ENCODE data around the gene PLD6. TPM values are rescaled to one million over a fixed set of nuclear protein-coding genes. Genes with fewer than 3 reads are reported as not detected.

Gene PLD6
- total RNA-seq, 1 donor from 2014 or later, result 2.4 TPM

DNA sequence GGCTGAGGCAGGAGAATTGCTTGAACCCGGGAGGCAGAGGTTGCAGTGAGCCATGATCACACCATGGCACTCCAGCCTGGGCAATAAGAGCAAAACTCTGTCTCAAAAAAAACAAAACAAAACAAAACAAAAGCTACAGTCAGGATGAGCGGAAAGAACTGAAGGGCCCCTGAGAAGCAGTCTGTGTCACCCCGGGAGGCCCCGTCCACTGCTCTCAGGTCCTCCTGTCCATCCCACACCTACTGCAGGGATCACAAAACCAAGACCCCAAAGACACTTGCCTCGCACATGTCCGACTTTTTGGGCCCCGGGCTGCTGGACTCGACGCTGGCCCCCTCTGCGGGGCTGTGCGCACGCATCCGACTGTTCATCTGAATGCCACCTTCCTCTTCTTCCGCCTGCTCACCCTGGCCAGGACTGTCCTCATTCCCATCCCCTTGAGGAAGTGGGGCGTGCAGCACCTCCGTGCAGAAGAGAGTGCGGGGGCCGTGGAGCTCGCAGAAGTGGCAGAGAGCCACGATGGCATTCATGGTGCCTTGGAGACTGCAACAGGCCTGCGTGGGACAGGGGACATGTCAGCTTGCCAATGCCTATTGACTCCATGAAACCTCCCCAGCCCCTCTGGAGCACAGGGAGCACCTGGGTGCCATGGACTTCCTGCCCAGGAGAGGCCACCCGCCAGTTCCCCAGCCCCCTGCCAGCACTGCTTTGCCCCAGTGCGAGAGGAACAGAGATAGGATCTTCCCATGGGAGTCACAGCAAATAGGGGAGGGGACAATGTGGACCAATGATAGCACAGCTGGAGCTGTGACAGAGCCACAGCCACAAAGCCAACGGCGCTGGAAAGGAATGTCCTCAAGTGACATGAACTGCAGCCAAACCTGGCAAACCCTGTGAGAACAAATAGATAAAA, 21.7 kb upstream of the PLD6 start:
- DNase-seq (ENCODE audit: low read depth, low spot score), result no peak

DNA sequence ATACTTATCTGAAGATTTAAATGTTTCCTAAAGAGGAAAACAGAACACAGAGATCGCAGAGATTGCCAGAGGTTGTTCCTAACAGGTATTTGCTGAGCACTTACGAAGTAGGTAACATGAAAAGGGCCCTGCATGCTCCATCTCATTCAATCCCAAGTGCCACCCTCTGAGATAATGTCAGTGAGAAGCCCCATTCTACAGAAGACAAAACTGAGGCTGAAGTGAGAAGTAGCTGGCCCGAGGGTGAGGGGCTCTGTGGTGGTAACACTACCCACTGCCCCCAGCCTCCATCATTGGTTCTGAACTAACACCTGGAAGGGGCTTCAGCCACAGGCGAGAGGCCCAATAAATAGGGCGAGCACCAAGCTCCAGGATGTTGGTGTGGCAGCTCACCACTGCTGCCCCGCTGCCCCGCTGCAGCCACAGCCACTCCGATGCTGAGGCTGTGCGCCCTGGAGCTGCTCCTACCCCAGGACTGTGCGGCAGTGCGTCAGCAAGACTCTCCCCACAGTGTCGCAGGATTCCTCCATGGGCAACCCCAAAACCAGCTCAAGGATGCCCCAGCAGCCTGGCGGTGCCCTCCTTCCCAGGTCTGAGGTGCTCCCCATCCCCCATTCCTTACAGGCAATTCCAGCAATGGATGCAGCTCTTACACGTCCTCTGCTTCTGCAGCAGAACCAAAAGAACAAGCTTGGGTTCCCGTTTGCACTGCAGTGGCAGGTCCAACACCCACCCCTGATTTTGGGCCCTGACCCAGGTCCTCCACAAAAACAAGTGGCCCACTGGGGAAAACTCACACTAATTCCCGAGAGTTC, 20.5 kb upstream of the PLD6 start:
- DNase-seq (ENCODE audit: low read depth, low spot score), result no peak

DNA sequence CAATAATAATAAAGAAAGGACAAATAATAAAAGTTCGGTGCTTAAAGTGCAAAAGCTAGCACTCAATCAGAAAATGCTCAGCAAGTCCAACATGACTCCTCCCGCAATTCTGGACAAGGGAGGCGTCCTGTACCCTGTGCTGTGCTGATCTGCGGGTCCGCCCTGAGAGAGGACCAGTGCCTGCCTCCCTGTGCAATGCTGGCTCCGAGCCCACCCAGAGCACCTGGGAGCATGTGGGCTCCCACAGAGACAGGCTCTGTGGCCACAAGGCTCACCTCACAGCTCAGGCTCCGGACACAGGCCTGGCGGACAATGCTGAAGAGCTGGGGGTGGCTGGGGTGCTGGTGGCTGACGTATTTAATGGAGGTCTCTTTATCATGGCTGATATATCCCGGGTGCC, 19.8 kb upstream of the PLD6 start:
- no peak for DNase-seq (ENCODE audit: low read depth, low spot score)

DNA sequence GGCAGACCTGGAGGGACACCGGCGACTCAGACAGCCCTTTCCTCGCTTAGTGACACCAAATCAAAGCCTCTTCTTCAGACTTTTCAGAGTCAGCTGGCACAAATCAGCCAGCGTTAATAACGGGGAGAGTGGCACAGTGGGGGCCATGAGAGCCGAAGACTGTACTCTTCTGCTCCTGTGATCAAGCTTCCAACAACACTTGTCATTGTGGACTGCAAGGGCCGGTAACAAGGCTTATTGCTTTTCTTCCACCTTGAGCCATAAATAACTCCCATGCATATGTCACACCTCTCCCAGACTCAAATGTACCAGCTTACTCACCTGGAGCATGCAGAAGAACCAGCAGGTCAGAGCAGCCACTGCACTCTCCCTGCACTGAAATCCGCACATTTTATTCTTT, 18.0 kb upstream of the PLD6 start:
- no peak for DNase-seq (ENCODE audit: low read depth, low spot score)

DNA sequence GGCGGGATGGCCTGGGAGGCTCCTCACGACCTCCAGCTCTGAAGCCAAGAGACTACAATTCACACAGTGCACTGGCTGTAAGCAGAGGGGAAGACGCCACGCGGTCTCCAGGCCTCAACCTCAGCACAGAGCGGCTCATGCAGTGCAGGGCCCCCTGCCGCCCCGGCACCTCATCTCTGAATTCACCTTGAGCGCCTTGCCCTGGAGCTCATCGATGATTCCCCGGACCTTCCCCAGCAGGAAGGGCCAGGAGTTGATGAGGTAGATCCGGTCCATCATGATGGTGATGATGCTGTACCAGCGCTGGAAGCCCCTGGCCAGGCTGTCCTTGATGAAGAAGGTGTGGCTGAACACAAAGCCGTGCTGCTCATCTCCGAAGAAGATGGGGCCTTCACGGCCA, 17.6 kb upstream of the PLD6 start:
- DNase-seq (ENCODE audit: low read depth, low spot score), result no peak

DNA sequence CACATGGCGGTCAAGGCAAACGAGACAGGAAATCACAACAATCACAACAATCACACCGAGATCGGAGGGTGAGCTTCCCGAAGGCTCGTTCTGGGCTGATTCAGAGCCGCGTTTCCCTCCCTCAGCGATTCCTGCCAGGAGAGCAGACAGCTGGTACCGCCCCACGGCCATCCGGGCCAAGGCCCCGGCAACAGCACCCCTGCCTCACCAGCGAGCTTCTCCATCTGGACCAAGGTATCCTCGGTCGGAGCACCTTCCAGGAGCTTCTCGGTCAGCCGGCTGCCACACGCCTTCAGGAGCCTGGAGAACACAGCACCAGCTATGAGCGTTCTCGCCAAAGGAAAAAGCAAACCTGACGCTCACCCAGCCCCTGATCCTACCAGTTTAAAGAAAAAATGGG, 15.2 kb upstream of the PLD6 start:
- DNase-seq (ENCODE audit: low read depth, low spot score), result no peak

DNA sequence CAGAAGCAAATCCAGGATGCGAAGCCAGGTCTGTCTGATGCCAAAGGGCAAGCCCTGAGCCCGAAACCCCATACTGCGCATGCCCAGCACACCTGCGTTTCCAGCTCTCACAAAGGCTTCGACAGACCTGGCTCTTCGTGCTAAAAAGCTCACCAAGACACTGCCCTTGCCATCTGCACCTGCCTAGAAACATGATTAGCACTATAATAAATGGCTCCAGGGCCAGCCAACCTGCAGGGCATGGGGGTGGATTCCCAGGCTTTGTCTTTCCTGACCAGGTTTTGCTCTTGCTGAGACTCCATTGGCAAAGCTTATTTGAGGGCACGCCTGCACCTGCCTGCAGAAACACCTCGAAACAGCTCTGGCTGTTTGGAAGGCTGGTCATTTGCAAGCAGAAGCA, 14.4 kb upstream of the PLD6 start:
- no peak for DNase-seq (ENCODE audit: low read depth, low spot score)

DNA sequence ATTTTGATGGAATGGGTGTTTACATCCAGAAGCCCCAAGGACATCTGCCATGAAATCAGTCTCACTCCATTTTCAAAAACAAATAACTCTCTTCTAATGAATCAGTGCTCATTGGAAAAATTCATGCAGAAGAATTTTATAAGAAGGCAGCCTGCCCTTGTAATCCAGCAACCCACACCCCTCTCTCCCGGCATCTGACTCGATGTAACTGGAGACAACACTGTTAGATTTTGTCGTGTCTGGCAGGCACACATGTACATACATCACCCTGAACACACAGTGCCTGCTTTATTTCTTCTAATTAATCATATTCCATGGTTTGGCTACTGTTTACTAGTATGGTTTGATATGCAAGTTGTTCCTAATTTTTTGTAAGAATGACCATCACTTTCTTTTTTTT, 11.9 kb upstream of the PLD6 start:
- no peak for DNase-seq (ENCODE audit: low read depth, low spot score)

DNA sequence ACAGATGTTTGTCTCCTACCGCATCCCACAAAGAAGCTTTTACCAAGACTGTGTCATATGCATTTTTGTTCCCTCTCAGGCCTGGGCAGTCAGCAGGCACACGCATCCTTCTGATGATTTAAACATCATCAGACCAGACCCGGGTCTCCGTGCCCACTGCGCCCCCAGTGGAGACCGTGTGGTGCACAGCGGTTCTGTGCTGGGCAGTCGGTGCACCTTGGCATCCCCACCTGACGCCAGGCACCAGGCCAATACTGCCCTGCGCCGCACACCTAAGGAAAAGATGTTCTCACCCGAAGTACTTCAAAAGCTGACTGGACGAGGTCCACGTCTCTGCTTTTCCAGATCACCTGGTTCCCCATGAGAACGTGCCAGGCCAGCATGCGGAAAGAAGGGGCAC, 10.6 kb upstream of the PLD6 start:
- no peak for DNase-seq (ENCODE audit: low read depth, low spot score)

DNA sequence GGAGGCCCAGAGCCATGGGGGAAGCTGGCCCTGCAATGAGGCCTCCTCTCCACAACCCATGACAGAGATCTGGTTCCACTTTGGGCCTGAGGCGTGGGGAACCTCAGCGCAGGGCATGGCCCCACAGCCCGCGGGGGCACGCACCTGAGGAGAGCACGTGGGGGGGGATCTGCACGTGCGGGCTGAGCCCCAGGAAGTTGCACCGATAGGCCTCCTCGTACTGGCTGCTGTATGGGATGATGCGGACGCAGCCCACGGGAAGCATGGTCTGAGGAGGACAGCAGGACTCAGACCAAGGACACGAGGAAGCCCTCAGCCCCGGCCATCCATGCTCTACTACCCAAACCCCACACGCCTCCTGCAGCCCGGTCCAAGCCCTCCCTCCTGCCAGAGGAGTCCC, 10.1 kb upstream of the PLD6 start:
- no peak for DNase-seq (ENCODE audit: low read depth, low spot score)

DNA sequence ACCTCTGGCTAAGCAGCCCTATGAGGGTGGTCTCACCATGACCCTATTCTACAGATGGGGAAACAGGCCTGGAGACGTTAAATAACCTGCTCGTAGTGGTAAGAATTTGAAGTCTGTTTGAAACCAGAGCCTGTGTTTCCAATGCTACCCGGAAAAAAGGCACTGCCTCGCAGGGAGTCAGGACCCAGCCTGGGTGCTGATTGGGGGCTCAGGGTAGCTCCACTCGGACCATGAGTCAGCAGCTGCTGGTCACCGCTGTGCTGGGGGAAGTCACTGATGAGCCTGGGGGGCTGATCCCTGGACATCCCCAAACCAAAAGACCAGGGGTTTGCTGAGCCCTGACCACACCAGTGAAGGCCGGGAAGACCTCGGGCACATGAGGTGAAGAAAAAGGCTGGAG, 9.4 kb upstream of the PLD6 start:
- DNase-seq (ENCODE audit: low read depth, low spot score), result no peak

DNA sequence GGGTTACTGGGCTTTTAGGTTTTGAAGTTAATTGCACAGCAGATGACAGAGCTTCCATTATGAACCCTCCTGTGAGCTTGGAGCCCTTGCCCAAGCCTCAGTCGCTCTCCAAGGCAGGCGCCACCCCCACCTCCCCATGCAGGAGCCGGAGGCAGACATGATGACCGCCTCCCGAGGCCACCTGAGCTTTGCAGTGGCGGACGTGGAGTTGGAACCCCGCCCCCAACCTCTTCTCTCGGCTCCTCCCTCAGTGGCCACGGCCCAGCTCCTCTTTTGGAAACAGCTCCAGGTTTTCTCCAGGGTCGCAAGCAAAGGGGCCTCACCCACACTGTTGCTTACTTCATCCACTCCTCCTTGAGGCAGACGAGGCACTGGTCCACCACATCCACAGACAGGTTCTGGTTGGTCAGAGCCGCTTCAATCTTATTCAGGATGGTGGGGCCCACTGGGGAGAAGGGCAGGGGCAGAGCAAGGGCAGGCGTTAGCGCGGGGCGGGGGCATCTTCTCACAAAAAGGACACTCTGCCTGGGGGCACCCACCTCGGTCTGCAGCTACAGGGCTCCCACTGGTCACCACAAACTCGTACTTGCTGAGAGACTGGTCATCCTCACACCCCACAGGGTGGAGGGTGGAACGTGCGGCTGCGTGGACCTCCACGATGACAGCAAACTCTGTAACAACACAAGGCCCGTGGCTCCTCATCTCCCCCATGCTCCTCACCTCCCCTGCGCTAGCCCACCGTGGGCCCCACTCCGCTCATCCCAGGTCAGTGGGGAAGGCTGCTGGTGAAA, 8.7 kb upstream of the PLD6 start:
- no peak for DNase-seq (ENCODE audit: low read depth, low spot score)

DNA sequence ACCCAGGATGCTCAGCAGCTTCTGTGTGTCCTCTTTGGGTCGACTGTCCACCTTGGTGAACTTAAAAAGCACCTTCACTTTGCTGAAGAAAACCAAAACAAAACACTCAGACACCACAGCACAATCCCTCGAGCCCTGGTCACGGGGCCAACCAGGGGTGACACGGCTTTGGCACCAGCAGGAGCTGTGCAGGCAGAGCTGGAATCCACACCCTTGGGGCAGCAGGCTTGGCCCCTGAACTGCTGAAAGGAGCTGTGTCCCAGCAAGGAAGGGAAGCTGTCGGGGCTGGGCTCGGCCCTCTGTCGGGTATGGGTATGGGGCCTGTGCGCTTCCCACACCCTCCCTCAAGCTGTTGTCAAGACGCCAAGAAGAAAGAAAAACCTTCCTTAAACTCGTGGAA, 7.6 kb upstream of the PLD6 start:
- DNase-seq (ENCODE audit: low read depth, low spot score), result no peak

DNA sequence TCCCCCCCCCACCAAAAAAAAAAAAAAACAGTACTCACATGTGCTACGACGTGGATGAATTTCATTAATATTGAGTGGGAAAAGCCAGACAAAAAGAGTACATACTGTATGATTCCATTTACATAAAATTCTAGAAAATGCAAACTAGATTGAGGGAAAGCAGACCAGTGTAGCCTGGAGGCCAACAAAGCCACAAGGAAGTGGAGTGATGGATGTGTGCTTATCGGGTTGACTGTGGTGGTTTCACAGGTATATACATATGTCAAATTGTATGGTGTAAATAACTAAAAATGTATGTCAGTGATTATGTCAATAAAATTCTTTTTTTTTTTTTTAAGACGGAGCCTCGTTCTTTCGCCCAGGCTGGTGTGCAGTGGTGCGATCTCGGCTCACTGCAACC, 1.9 kb upstream of the PLD6 start:
- DNase-seq (ENCODE audit: low read depth, low spot score), result no peak

DNA sequence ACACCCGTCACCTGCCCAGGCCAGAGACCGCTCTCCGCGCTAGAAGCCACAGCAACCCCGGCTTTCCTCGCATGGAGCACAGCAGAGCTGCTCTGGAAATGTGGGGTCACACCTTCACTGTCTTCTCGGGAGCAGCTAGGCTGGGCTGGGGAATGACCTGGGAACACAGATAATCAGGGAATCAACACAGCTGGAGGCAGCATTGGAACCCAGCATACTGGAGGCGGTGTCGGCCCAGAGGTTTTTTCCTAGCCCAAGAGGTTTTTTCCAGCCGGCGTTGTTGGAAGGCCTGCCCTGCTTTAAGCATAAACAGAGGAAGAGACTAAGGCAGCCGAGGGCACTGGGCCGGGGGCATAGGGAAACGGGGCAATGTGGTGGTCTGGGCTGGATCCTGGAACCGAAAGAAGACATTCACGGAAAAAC, 791 bp upstream of the PLD6 start:
- DNase-seq (ENCODE audit: low read depth, low spot score), result no peak

DNA sequence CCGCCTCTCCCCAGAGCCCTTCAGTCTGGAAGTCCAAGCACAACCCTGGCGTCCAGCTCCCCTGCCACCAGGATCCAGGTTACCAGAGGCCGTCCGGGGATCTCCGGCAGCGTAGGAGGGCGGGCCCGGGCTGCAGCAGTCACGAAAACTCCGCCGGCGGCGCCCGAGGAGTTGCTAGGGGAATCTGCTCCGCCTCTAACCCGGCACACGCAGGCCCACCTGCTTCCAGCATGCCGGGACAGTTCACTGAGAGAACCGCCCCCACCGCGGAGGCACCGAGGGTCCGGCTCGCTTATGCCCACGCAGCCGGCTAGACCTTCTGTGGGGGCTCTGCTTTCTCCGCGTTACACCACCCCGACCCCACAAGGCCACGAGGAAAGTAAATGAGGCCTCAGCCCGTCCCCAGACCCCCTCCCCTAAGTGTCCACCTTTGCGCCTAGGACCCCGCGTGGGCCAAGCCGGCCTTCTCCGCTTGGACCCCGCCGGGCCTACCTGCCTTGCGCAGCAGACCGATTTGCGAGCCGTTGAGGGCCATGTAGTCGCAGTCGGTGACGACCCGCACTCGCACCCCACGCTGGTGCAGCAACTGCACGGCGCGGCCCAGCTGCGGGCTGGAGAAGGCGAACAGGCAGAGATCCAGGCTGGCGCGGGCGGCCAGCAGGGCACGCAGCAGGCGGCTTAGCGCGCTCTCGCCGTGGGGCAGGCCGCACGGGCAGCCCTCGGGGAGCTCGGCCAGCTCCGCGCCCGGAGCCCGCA, 587 bp downstream of the PLD6 start:
- DNase-seq (ENCODE audit: low read depth, low spot score), result no peak

DNA sequence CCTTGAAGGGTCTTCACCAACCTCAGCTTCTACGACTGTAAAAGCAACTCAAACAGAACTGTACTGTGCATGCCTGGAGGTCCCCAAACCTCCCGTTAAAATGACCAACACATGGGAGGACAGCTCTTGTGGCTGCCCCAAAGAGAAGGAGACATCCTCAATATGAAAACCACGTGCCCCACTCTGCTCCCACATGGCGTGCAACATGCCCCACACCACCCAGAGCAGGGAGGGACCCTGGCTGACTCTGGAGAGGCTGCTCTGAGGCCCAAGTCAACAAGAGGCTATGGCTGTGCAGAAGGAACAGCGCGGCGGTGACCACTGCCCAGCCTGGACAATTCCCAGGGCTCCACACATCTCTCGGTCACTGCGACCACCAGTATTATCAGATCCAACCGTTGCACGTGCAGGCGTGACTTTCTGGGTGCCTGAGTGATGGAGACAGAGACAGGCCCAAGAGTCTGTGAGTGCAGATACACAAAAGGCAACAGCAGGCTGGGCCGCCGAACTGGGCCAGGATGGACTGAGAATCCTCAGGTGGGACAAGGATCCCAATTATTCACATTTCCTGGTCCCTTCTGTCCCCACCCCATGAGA, 1.4 kb downstream of the PLD6 start:
- no peak for DNase-seq (ENCODE audit: low read depth, low spot score)

DNA sequence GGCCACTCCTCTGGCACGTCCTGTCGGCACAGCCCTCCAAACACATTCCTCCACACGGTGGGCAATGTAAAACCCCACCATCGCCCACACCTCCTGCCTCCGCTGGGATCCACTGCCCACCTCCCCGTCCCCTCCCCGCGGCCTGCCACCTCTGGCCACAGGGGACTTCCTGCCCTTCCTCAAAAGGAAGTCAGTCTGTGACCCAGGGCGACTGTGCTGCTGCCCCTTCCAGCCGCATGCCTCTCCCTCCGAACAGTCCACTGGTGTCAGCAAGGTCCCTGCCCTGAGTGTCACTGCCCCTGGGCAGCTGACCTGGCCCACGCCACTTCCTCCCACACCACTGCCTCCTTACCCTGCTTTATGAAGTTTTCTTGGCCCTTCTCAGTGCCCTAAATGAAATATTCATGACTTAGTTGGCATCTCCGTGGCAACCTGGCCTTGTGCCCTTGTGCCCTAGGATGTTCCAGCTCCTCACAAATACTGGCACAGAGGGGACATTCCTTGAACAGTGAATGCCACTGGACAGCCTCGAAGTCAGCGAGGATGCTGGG, 2.0 kb downstream of the PLD6 start:
- no peak for DNase-seq (ENCODE audit: low read depth, low spot score)

DNA sequence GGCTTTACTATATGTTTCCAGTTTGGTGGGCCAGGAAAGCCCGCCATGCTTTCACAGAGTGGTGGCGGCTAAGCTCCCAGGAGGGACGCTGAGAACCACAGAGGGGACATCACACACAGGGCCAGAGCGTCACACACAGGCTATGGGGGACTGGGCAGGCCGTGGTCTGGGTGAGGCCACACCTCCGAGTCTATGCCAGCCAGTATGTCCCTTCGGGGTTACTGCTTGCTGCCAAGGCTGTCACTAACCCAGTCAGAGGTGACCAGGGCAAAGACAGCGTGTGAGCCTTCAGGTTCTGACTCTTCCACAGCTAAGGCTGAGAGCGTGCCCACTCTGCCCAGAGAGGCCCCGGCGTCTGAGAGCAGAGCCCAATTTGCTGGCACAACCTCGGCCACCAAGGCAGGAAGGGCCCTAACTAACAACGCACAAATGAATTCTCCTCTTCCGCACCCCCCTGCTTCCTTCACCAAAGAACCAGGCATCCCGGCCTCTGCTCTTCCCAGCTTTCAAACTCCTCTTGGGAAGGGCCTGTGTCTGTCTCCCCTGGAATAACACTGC, 2.9 kb downstream of the PLD6 start:
- no peak for DNase-seq (ENCODE audit: low read depth, low spot score)

DNA sequence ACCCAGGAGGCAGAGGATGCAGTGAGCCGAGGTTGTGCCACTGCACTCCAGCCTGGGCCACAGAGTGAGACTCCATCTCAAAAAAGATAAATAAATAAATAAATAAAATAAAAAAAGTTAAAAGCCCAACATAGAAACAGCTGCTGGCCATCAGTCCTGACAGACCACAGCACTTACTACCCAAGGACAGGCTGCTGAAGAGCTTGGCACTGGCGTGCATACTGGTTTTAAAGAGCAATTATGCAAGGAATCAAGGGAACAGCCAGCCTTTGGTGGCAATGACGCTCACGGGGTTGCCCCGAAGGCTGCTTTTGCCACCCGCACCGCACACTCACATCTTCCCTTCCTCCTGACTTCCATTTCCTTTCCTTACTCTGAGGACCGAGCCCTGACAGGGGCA, 4.2 kb downstream of the PLD6 start:
- no peak for DNase-seq (ENCODE audit: low read depth, low spot score)

Data from pulmonary artery endothelial cell (primary cell).